GM12891 (cell line): ENCODE results near the gene SELENOK.

Source experiments
- DNase-seq: peaks from one replicate; pipeline ENCODE4 v3.0.0; 2011; ENCODE audit warnings: low spot score; ENCODE audit not compliant: insufficient read length
- FAIRE-seq: peaks from 2 replicates; lab custom pipeline; 2011; peaks lifted over from hg19 to GRCh38; lab: Jason Lieb, UNC
- PAX5 ChIP-seq: IDR thresholded peaks from 2 replicates; pipeline ENCODE4 v1.6.1; 2011; ENCODE audit warnings: low read length, moderate library complexity, mild to moderate bottlenecking; ENCODE audit not compliant: insufficient read depth, severe bottlenecking
- POLR2A ChIP-seq: IDR thresholded peaks from 2 replicates; pipeline ENCODE4 v1.6.1; 2011; ENCODE audit warnings: low read depth, low read length, control low read depth
- POLR2AphosphoS5 ChIP-seq: IDR thresholded peaks from 2 replicates; pipeline ENCODE4 v1.6.1; 2011; ENCODE audit warnings: low read depth, low read length, control low read depth
- POU2F2 ChIP-seq: IDR thresholded peaks from 2 replicates; pipeline ENCODE4 v1.6.1; 2011; ENCODE audit warnings: low read depth, mild to moderate bottlenecking, control low read depth, low read length, moderate library complexity
- SPI1 ChIP-seq: IDR thresholded peaks from 2 replicates; pipeline ENCODE4 v1.6.1; 2011; ENCODE audit warnings: low read depth, low read length, control low read depth
- TAF1 ChIP-seq: IDR thresholded peaks from 2 replicates; pipeline ENCODE4 v1.6.1; 2011; ENCODE audit warnings: low read depth, low read length, control low read depth

Gene SELENOK

DNA sequence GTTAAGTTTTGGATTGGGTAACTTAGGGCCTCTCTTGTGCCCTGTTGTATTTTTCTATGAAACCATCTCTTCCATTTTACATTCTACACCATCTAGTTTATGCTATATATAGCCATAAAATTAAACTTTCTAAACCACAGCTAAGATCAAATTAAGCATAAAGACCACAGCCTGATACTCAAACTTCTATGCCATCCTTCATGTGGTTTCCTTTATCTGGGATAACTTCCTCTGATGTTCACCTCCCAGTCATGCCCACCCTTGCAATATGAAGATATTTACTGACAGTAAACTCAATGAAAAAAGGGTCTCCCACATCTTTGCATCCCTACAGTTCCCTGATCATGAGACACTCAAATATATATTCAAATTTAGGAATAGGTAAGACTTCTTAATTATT is 4.2 kb downstream of the SELENOK start:
- FAIRE-seq (no peak), DNase-seq (no peak)
- TF ChIP-seq TAF1, result no peak

- no peak for TF ChIP-seq POLR2A
- 0 out of 2 replicates have a peak, but pooled peaks have one; percentile 21 for TF ChIP-seq SPI1
- no peak for FAIRE-seq
Observed at GRCh38 chr3:53885239-53885638, 6.4 kb downstream of the SELENOK start.

GRCh38 chr3:53884623-53885022 is 7.0 kb downstream of the SELENOK start:
- FAIRE-seq, result no peak
- no peak for TF ChIP-seq POLR2AphosphoS5
- TF ChIP-seq POU2F2, result no peak
- no peak for TF ChIP-seq PAX5
- TF ChIP-seq TAF1, result no peak
- TF ChIP-seq POLR2A, result 0 out of 2 replicates have a peak, but pooled peaks have one; percentile 25
- DNase-seq, result no peak

More at GRCh38 chr3:53885239-53885638, 6.4 kb downstream of the SELENOK start:
- DNase-seq, result no peak

DNA sequence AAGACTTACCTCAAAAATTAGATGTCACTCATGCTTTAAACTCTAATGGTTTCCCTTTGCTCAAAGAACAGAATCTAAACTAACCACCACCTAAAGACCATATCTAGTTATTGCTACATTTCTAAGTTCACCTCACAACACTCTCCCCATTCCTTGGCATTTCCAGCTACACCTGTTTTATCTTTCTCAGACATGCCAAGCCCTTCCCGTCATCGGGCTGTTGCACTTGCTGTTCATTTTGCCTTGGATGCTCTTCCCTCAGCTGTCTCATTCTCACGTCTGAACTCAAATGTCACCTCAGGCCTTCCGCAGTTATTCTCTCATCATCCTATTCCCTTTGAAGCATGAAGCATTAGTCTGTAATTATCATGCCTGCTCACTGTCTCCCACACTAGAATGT is 8.7 kb downstream of the SELENOK start:
- FAIRE-seq, result no peak

DNA sequence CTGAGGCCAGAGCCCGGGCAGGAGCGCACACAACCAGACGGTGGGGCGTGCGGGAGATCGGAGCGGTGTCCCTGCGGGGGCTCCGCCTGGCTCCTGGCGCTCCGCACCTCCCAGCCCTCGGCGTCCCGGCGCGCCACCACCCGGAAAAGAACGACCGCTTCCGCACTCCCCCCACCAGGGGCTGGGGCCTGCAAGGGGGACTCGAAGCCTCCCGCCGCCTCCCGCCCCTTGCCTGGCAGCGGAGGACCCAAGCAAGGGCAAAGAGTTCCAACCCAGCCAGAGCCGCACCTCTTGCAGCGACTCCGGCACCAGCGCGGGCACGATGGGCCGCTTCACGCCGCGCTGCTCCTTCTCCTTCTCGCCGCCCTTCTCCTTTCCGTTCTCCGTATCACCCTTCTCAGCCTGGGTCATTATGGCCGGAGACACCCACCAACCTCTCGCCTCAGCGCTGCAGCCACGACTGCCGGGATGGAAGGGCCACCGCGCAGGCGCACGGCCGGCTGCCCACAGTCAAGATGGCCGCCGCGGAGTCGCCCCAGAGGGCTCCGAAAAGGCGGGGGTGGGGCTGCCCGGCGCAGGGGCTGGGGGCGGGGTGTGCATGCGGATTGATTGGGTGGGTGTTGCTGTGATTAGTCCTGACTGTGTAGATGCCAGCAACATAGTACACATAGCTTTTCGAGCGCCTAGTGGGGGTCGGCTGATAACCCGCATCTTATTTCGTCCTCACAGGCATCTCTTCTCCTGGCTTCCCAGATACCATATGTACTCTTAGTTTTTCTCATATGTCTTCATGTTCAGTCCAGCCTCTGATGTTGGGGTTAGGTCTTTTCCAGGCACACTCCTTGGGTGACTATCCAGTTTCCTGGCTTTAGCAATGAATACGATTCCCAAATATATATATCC is 9.7 kb downstream of the SELENOK start, which contains the start of gene ACTR8:
Gene ACTR8, minus strand, starts transcription at position 462 of the 903 bp plus-strand sequence. Its CDS starts 51 bp downstream, at position 411.
- peak; percentile 83 for DNase-seq
- TF ChIP-seq PAX5 (no peak), POLR2AphosphoS5 (peak; percentile 93), POLR2A (peak; percentile 91), TAF1 (peak; percentile 96), SPI1 (no peak)
- FAIRE-seq, result peak; percentile 96

More for the DNA sequence above, 8.7 kb downstream of the SELENOK start:
- no peak for DNase-seq
- TF ChIP-seq POLR2A, result no peak
- TF ChIP-seq TAF1, result no peak
- TF ChIP-seq PAX5, result no peak
- TF ChIP-seq POU2F2, result no peak
- no peak for TF ChIP-seq POLR2AphosphoS5
- TF ChIP-seq SPI1, result no peak

GRCh38 chr3:53880396-53881345 is 11.0 kb downstream of the SELENOK start:
- no peak for FAIRE-seq

DNA sequence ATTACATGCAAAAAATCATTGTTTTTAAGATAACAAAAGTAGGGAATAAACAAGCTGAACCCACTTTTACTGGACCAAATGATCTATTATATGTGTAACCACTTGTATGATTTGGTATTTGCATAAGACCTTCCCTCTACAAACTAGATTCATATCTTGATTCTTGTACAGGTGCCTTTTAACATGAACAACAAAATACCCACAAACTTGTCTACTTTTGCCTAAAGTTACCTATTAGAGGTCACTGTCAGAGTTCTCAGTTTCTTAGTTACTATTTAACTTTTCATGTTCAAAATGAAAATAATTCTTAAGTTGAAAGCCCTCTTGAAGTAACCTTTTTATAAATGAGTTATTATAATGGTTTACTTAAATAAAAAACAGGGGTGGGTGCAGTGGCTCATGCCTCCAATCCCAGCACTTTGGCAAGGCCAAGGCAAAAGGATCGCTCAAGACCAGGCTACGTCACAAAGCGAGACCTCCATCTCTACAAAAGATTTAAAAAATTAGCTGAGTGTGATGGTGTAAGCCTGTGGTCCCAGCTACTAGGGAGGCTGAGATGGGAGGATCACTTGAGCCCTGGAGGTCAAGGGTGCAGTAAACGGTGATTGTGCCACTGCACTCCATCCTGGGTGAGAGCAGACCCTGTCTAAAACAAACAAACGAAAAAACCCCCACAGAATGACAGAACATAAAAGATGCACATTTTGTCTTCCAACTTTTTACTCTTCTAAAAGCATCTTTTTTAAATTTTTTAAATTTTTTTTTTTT is 25.7 kb downstream of the SELENOK start:
- FAIRE-seq (no peak), DNase-seq (no peak)
- TF ChIP-seq POU2F2, result no peak
- no peak for TF ChIP-seq POLR2A
- no peak for TF ChIP-seq PAX5
- no peak for TF ChIP-seq SPI1
- TF ChIP-seq TAF1, result no peak
- no peak for TF ChIP-seq POLR2AphosphoS5

More at GRCh38 chr3:53880396-53881345, 11.0 kb downstream of the SELENOK start:
- TF ChIP-seq POLR2AphosphoS5 (0 out of 2 replicates have a peak, but pooled peaks have one; percentile 24), POU2F2 (no peak)
- DNase-seq, result no peak

DNA sequence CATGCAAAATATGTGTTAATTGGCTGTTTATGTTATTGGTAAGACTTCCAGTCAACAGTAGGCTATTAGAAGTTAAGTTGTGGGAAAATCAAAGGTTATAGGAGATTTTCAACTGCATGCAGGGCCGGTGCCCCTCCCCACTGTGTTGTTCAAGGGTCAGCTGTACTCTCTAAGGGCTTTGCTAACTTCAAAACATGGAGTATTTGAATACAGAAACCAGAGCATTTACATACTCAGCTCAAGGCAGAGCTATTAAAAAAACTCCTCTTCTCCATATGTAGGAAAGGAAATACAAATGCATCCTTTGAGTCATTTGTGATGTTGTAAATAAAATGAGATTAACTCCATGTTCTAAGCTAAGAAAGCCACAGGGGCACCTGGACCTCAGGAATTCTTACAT is 28.5 kb downstream of the SELENOK start:
- no peak for FAIRE-seq
- no peak for DNase-seq
- no peak for TF ChIP-seq POLR2AphosphoS5
- TF ChIP-seq POLR2A, result no peak
- TF ChIP-seq TAF1, result no peak
- TF ChIP-seq PAX5, result no peak
- no peak for TF ChIP-seq POU2F2
- TF ChIP-seq SPI1, result no peak

- FAIRE-seq (no peak), DNase-seq (no peak)
- TF ChIP-seq PAX5 (no peak), POLR2A (no peak), POU2F2 (no peak), TAF1 (no peak), POLR2AphosphoS5 (no peak), SPI1 (no peak)
Observed at GRCh38 chr3:53862241-53862640, 29.4 kb downstream of the SELENOK start.
